OCI-LY7 (cell line): ENCODE data around the gene KCNMA1. TPM values are rescaled to one million over a fixed set of nuclear protein-coding genes. Genes with fewer than 3 reads are reported as not detected.

Source experiments
- BruUV-seq: library from RNA; stranded (reverse); fragments of 400-500 nt; replicated peaks from 2 replicates; lab custom pipeline; 2021; lab: Mats Ljungman, UMichigan
- CTCF ChIA-PET: fragments of 300-600 bp; sonication (Branson Sonifier 250); formaldehyde crosslinking; loops from one replicate; lab custom pipeline; 2022; ENCODE audit warnings: antibody characterized with exemption; ENCODE audit not compliant: unreplicated experiment; lab: Charles Lee
- POLR2A ChIA-PET: fragments of 300-600 bp; sonication (Branson Sonifier 250); formaldehyde crosslinking; loops from one replicate; lab custom pipeline; 2022; ENCODE audit warnings: antibody characterized with exemption; lab: Charles Lee
- DNase-seq: peaks from one replicate; pipeline ENCODE4 v3.0.0-alpha.2; 2015; ENCODE audit warnings: low spot score
- H2AFZ ChIP-seq: fragments of 200-600 bp; sonication (generic), shearing (Covaris generic); 2 replicates; pipeline ENCODE4 v1.6.1; 2014; ENCODE audit warnings: mild to moderate bottlenecking, antibody characterized with exemption, low read length, moderate library complexity
- H3K27ac ChIP-seq: fragments of 200-600 bp; sonication (generic); 2 replicates; pipeline ENCODE4 v1.5.1; 2014; ENCODE audit warnings: mixed run types, low read depth, mild to moderate bottlenecking, moderate library complexity, low read length, inconsistent platforms; ENCODE audit not compliant: poor library complexity, severe bottlenecking
- H3K36me3 ChIP-seq: fragments of 200-600 bp; sonication (generic); 2 replicates; pipeline ENCODE4 v1.6.1; 2014; ENCODE audit warnings: mild to moderate bottlenecking, antibody characterized with exemption, low read length, moderate library complexity, mixed read lengths; ENCODE audit not compliant: insufficient read depth
- H3K4me1 ChIP-seq: fragments of 200-600 bp; sonication (generic); 2 replicates; pipeline ENCODE4 v1.5.1; 2014; ENCODE audit warnings: mild to moderate bottlenecking, low read length; ENCODE audit not compliant: insufficient read depth, poor library complexity, severe bottlenecking
- H3K4me2 ChIP-seq: fragments of 200-600 bp; sonication (generic); 2 replicates; pipeline ENCODE4 v1.6.1; 2014; ENCODE audit warnings: mild to moderate bottlenecking, low read length
- H3K4me3 ChIP-seq: fragments of 200-600 bp; sonication (generic); 2 replicates; pipeline ENCODE4 v1.5.1; 2014; ENCODE audit warnings: mild to moderate bottlenecking, low read depth, low read length; ENCODE audit not compliant: poor library complexity, severe bottlenecking
- H3K79me2 ChIP-seq: fragments of 200-600 bp; sonication (generic); 2 replicates; pipeline ENCODE4 v1.6.1; 2016; ENCODE audit warnings: low read depth, mild to moderate bottlenecking, low read length, moderate library complexity, mixed read lengths; ENCODE audit not compliant: insufficient read depth
- H3K9me2 ChIP-seq: fragments of 200-600 bp; sonication (generic); 2 replicates; pipeline ENCODE4 v1.6.1; 2016; ENCODE audit warnings: mild to moderate bottlenecking, low read length, mixed read lengths; ENCODE audit not compliant: insufficient read depth
- H3K9me3 ChIP-seq: fragments of 200-600 bp; sonication (generic); 2 replicates; pipeline ENCODE4 v1.6.1; 2014; ENCODE audit warnings: mild to moderate bottlenecking, mixed run types, low read length, mixed read lengths
- H4K20me1 ChIP-seq: fragments of 200-600 bp; sonication (generic); 2 replicates; pipeline ENCODE4 v1.6.1; 2014; ENCODE audit warnings: mild to moderate bottlenecking, antibody characterized with exemption, low read length, moderate library complexity, mixed read lengths; ENCODE audit not compliant: insufficient read depth
- EZH2phosphoT487 ChIP-seq: fragments of 200-600 bp; sonication (generic); IDR thresholded peaks from 2 replicates; pipeline ENCODE4 v1.6.1; 2018; ENCODE audit warnings: low read depth, borderline replicate concordance, mild to moderate bottlenecking, mixed run types, antibody characterized with exemption, low read length, moderate library complexity, mixed read lengths
- intact Hi-C: fragments of 100-400 bp; cut with micrococcal nuclease; formaldehyde crosslinking; loops from one replicate; pipeline ENCODE4 v1.10.0; 2022; ENCODE audit not compliant: unreplicated experiment
- total RNA-seq, 2 experiments: library from RNA; depleted of rRNA in 1 of 2; stranded (reverse); fragments of >200 nt in 1 of 2; shearing (Covaris generic) in 1 of 2; gene quantifications; 2 replicates each; pipeline ENCODE4 v1.2.3, GENCODE V29; 2014 to 2022
- TF ChIP-seq, protein P1 (sequence below): fragments of 200-600 bp; sonication (generic); conservative IDR thresholded peaks from 2 replicates; pipeline ENCODE4 v1.5.1; 2014; ENCODE audit warnings: mild to moderate bottlenecking, antibody characterized with exemption, low read length, moderate library complexity, mixed read lengths

The KCNMA1 gene
- total RNA-seq, 2 experiments from 2014 or later = not detected

DNA sequence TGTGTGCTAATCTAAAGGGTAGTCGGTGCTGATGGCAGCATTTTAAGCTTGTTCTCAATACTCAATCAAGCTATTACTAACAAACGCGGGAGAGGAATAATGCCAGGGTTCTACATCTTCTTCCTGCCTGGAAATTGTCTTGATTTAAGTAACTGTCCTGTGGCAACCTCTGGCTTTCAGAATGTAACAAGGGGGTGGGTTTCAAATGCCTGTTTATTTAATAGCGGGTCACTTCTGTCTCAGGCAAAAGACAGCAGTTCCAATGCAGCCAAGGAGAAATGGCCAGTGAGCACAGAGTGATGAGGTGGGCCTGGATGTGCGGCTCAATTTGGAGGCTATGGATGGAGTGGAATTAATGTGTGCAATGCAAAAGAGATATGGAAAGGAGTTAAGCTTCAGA is 692.4 kb downstream of the KCNMA1 start:
- H2AFZ ChIP-seq = no peak overlapping the region
- H4K20me1 ChIP-seq = no peaks in the 10 kb centered on the region
- H3K36me3 ChIP-seq = no peaks in the 10 kb centered on the region
- H3K79me2 ChIP-seq = no peaks in the 10 kb centered on the region
- ChIA-PET CTCF (no interaction called here), POLR2A (interaction anchor here (0.6 kb wide), 1 partner anchor 650 kb away, joined by 7 read pairs; no protein-coding TSS in a partner anchor)
- H3K4me3 ChIP-seq = no peak overlapping the region
- intact Hi-C loops = no loop called here
- no peaks in the 10 kb centered on the region for H3K4me1 ChIP-seq
- H3K9me2 ChIP-seq = no peaks in the 10 kb centered on the region
- no TSS peak for BruUV-seq
- TF ChIP-seq EZH2phosphoT487 = no peak
- TF ChIP-seq, protein P1, sequence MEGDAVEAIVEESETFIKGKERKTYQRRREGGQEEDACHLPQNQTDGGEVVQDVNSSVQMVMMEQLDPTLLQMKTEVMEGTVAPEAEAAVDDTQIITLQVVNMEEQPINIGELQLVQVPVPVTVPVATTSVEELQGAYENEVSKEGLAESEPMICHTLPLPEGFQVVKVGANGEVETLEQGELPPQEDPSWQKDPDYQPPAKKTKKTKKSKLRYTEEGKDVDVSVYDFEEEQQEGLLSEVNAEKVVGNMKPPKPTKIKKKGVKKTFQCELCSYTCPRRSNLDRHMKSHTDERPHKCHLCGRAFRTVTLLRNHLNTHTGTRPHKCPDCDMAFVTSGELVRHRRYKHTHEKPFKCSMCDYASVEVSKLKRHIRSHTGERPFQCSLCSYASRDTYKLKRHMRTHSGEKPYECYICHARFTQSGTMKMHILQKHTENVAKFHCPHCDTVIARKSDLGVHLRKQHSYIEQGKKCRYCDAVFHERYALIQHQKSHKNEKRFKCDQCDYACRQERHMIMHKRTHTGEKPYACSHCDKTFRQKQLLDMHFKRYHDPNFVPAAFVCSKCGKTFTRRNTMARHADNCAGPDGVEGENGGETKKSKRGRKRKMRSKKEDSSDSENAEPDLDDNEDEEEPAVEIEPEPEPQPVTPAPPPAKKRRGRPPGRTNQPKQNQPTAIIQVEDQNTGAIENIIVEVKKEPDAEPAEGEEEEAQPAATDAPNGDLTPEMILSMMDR = no peak
- H3K4me2 ChIP-seq = no peak overlapping the region
- DNase-seq = no peak
- no peaks in the 10 kb centered on the region for H3K9me3 ChIP-seq
- no peak overlapping the region for H3K27ac ChIP-seq

DNA sequence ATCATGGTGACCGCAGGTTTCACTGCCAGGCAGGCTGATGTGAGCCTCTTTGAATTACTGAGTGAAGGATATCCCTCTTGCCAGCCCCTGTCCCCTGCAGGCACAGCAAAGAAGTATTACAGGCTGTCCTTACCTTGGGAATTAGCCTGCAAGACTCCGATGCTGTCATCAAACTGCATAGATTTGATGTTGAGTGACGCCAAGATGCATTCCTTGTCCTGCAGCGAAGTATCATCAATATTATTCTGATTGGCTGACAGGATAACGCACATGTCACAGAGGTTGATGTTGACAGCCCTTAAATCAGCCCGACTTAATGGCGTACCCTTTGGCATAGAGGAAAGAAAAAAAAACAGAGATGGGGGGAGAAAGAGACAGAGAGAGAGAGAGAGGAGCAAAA is 693.0 kb downstream of the KCNMA1 start:
- H3K4me3 ChIP-seq = no peak overlapping the region
- no peak for DNase-seq
- no peaks in the 10 kb centered on the region for H3K4me1 ChIP-seq
- intact Hi-C loops = no loop called here
- no peaks in the 10 kb centered on the region for H3K9me3 ChIP-seq
- no peak for TF ChIP-seq EZH2phosphoT487
- TF ChIP-seq, protein P1 = no peak
- CTCF ChIA-PET = no interaction called here
- H3K9me2 ChIP-seq = no peaks in the 10 kb centered on the region
- no peak overlapping the region for H2AFZ ChIP-seq
- H3K4me2 ChIP-seq = no peak overlapping the region
- POLR2A ChIA-PET = interaction anchor here (0.6 kb wide), 1 partner anchor 650 kb away, joined by 7 read pairs; no protein-coding TSS in a partner anchor
- H3K36me3 ChIP-seq = no peaks in the 10 kb centered on the region
- no peaks in the 10 kb centered on the region for H3K79me2 ChIP-seq
- H3K27ac ChIP-seq = no peak overlapping the region
- no peaks in the 10 kb centered on the region for H4K20me1 ChIP-seq
- no TSS peak for BruUV-seq

DNA sequence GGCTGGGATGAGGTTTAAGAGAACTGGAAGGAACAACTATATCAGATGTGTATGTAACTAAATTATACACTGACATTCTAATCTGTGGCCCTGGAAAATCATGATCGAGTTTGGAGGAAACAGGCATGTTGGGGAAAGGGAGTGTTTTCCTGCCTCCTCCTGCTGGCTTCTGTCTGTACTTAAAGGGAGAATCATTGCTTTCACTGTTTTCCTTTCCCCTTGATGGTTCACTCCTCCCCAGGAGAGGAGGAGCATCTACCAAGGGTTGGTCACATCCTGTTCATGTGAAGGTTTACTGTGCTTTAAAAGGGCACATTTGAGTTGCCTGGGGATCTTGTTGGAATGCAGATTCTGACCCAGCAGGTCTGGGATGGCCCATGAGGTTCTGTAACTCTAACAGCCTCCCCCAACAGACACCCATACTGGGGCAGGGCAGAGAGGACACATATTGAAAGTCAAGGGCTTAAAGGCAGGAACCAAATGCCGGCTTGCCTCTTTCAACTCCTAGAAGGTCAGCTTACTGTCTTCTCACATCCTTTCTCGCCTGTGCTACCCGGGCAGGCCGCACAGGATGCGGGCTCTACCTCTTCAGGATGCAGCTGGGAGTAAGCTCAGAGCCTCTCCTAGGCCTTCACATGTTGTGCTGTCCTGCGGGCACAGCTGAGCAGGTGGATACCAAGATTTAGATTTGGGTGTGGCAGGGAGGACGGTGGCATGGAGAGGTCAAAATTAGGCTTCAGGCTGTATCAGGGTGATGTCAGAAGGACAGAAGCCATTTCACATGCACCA is 694.8 kb downstream of the KCNMA1 start:
- Histone ChIP-seq H3K9me3 (no peaks in the 10 kb centered on the region), H3K4me3 (no peak overlapping the region), H3K9me2 (no peaks in the 10 kb centered on the region), H3K36me3 (no peaks in the 10 kb centered on the region), H3K4me1 (no peaks in the 10 kb centered on the region), H4K20me1 (no peaks in the 10 kb centered on the region), H3K4me2 (no peak overlapping the region), H3K79me2 (no peaks in the 10 kb centered on the region), H3K27ac (no peak overlapping the region), H2AFZ (no peak overlapping the region)
- TF ChIP-seq, protein P1 = no peak
- TF ChIP-seq EZH2phosphoT487 = no peak
- intact Hi-C loops = no loop called here
- ChIA-PET POLR2A (no interaction called here), CTCF (no interaction called here)
- no TSS peak for BruUV-seq
- no peak for DNase-seq
